HCT116 (cell line): ENCODE results near the gene LCN10.

Source experiments
- CTCF ChIP-seq, 3 experiments: fragments of 200-600 bp in 1 of 3; sonication (generic) in 1 of 3; IDR thresholded peaks in 2 of 3; conservative IDR thresholded peaks in 1 of 3; 2 replicates each; pipeline ENCODE4 v1.5.1; 2012 to 2017; ENCODE audit warnings: low read depth in 2 of 3, low read length in 2 of 3, antibody characterized with exemption in 1 of 3, borderline replicate concordance in 1 of 3, control low read depth in 1 of 3, mild to moderate bottlenecking in 1 of 3, mixed read lengths in 1 of 3, mixed run types in 1 of 3, moderate library complexity in 1 of 3; ENCODE audit not compliant: insufficient read depth in 1 of 3
- EGR1 ChIP-seq: IDR thresholded peaks from 2 replicates; pipeline ENCODE4 v1.6.1; 2012; ENCODE audit warnings: low read depth
- ELF1 ChIP-seq: IDR thresholded peaks from 2 replicates; pipeline ENCODE4 v1.6.1; 2012; ENCODE audit warnings: low read depth, borderline replicate concordance
- EZH2 ChIP-seq: fragments of 200-600 bp; sonication (generic); IDR thresholded peaks from 2 replicates; pipeline ENCODE4 v1.6.1; 2017; ENCODE audit warnings: antibody characterized with exemption, mixed run types
- POLR2A ChIP-seq: IDR thresholded peaks from 2 replicates; pipeline ENCODE4 v1.7.0; 2011; ENCODE audit warnings: borderline replicate concordance; ENCODE audit not compliant: insufficient read depth, insufficient read length; ENCODE audit errors: extremely low read depth
- REST ChIP-seq: IDR thresholded peaks from 2 replicates; pipeline ENCODE4 v1.6.1; 2012; ENCODE audit warnings: low read depth
- ZNF274 ChIP-seq: fragments of 200-500 bp; sonication (Bioruptor generic); IDR thresholded peaks from 2 replicates; pipeline ENCODE4 v1.6.1; 2014; ENCODE audit warnings: mild to moderate bottlenecking, low read depth, low read length, inconsistent platforms

GRCh38 chr9:136751244-136751643 lies 8.5 kb upstream of the LCN10 start:
- TF ChIP-seq REST (no peak), POLR2A (no peak), EGR1 (no peak), CTCF (IDR thresholded peaks at IDR 0.05 in 2 of 3, conservative IDR thresholded peaks at IDR 0.05 in 1 of 3; ENCODE audit: borderline replicate concordance in 1 of 3, insufficient read depth in 1 of 3, low read depth in 2 of 3, low read length in 2 of 3) (no peak), ZNF274 (no peak), ELF1 (no peak), EZH2 (no peak)
